GM23338 (cell line): ENCODE results near the gene MPP3. TPM values are rescaled to one million over a fixed set of nuclear protein-coding genes. Genes with fewer than 3 reads are reported as not detected.

Experiments used
- ATAC-seq: fragments of 200-7000 bp; cut with Tn5 transposase; 3 replicates; pipeline ENCODE4 v1.9.1; 2020
- DNase-seq: peaks from one replicate; pipeline ENCODE4 v3.0.0-alpha.2; 2015; ENCODE audit warnings: low spot score
- H2AFZ ChIP-seq: fragments of 200-600 bp; sonication (generic); 2 replicates; pipeline ENCODE4 v1.8.0; 2016; ENCODE audit warnings: antibody characterized with exemption, mild to moderate bottlenecking, moderate library complexity
- H3F3A ChIP-seq: fragments of 200-600 bp; sonication (generic); replicated peaks from 2 replicates; pipeline ENCODE4 v1.8.0; 2017; ENCODE audit warnings: antibody characterized with exemption, mixed run types, low read depth
- H3K27ac ChIP-seq: fragments of 200-600 bp; sonication (generic); 2 replicates; pipeline ENCODE4 v1.6.1; 2016; ENCODE audit warnings: low read depth
- H3K27me3 ChIP-seq: fragments of 200-600 bp; sonication (generic); 2 replicates; pipeline ENCODE4 v1.8.0; 2016; ENCODE audit warnings: mild to moderate bottlenecking, mixed run types, moderate library complexity; ENCODE audit not compliant: insufficient read depth
- H3K36me3 ChIP-seq: fragments of 200-600 bp; sonication (generic); 2 replicates; pipeline ENCODE4 v1.8.0; 2016; ENCODE audit warnings: mild to moderate bottlenecking; ENCODE audit not compliant: insufficient read depth
- H3K4me1 ChIP-seq: fragments of 200-600 bp; sonication (generic); 2 replicates; pipeline ENCODE4 v1.8.0; 2016; ENCODE audit warnings: mild to moderate bottlenecking, moderate library complexity; ENCODE audit not compliant: insufficient read depth
- H3K4me2 ChIP-seq: fragments of 200-600 bp; sonication (generic); 2 replicates; pipeline ENCODE4 v1.7.1; 2017; ENCODE audit warnings: mixed run types
- H3K4me3 ChIP-seq: fragments of 200-600 bp; sonication (generic); 2 replicates; pipeline ENCODE4 v1.6.1; 2016; ENCODE audit warnings: mixed run types
- H3K79me2 ChIP-seq: fragments of 200-600 bp; sonication (generic); replicated peaks from 2 replicates; pipeline ENCODE4 v1.8.0; 2017; ENCODE audit warnings: mild to moderate bottlenecking; ENCODE audit not compliant: insufficient read depth
- H3K9me2 ChIP-seq: fragments of 200-600 bp; sonication (generic); 2 replicates; pipeline ENCODE4 v1.8.0; 2017; ENCODE audit not compliant: insufficient read depth
- H4K20me1 ChIP-seq: fragments of 200-600 bp; sonication (generic); replicated peaks from 2 replicates; pipeline ENCODE4 v1.8.0; 2017; ENCODE audit warnings: mild to moderate bottlenecking; ENCODE audit not compliant: insufficient read depth
- H3K27ac Mint-ChIP-seq: 2 replicates; pipeline ENCODE4 v1.8.0; 2020; ENCODE audit warnings: inconsistent platforms, mild to moderate bottlenecking, moderate library complexity, mixed read lengths
- H3K27me3 Mint-ChIP-seq: 3 replicates; pipeline ENCODE4 v1.8.0; 2022; ENCODE audit warnings: low read depth, mild to moderate bottlenecking, moderate library complexity, mixed read lengths, inconsistent platforms; ENCODE audit not compliant: insufficient read depth, poor library complexity
- H3K36me3 Mint-ChIP-seq: 3 replicates; pipeline ENCODE4 v1.8.0; 2021; ENCODE audit warnings: low read depth, mild to moderate bottlenecking, inconsistent platforms, moderate library complexity, mixed read lengths
- H3K4me1 Mint-ChIP-seq: 3 replicates; pipeline ENCODE4 v1.8.0; 2020; ENCODE audit warnings: mild to moderate bottlenecking, inconsistent platforms, mixed read lengths
- H3K4me3 Mint-ChIP-seq: 3 replicates; pipeline ENCODE4 v1.8.0; 2021; ENCODE audit warnings: moderate library complexity, mild to moderate bottlenecking, inconsistent platforms, mixed read lengths
- H3K9me3 Mint-ChIP-seq: 3 replicates; pipeline ENCODE4 v1.8.0; 2020; ENCODE audit warnings: moderate library complexity, mild to moderate bottlenecking, inconsistent platforms, mixed read lengths
- CREB1 ChIP-seq: fragments of 250-450 bp; sonication (Bioruptor Pico); IDR thresholded peaks from 2 replicates; pipeline ENCODE4 v1.5.0; 2020; ENCODE audit warnings: low read depth, mild to moderate bottlenecking, moderate library complexity
- CTCF ChIP-seq, 2 experiments: fragments of 200-600 bp in 1 of 2; sonication (generic) in 1 of 2; conservative IDR thresholded peaks; 2 replicates each; pipeline versions ENCODE4 v1.5.1 to v1.6.1; 2016 to 2017; ENCODE audit warnings: antibody characterized with exemption in 2 of 2, low read depth in 2 of 2, mild to moderate bottlenecking in 2 of 2, moderate library complexity in 1 of 2
- ETS1 ChIP-seq: IDR thresholded peaks from 2 replicates; pipeline ENCODE4 v1.6.1; 2016; ENCODE audit warnings: antibody characterized with exemption
- EZH2 ChIP-seq: fragments of 200-600 bp; sonication (generic); IDR thresholded peaks from one replicate; pipeline ENCODE4 v1.8.0; 2017; ENCODE audit warnings: antibody characterized with exemption, mild to moderate bottlenecking, low read depth; ENCODE audit not compliant: unreplicated experiment
- EZH2phosphoT487 ChIP-seq: fragments of 200-600 bp; sonication (generic); IDR thresholded peaks from one replicate; pipeline ENCODE4 v1.8.1; 2018; ENCODE audit warnings: antibody characterized with exemption; ENCODE audit not compliant: unreplicated experiment
- JUNB ChIP-seq: IDR thresholded peaks from one replicate; pipeline ENCODE4 v1.6.1; 2016; ENCODE audit warnings: antibody characterized with exemption; ENCODE audit not compliant: unreplicated experiment
- NANOG ChIP-seq: IDR thresholded peaks from 2 replicates; pipeline ENCODE4 v1.6.1; 2016; ENCODE audit warnings: antibody characterized with exemption, borderline replicate concordance
- POLR2AphosphoS5 ChIP-seq: IDR thresholded peaks from 2 replicates; pipeline ENCODE4 v1.6.1; 2016; ENCODE audit warnings: antibody characterized with exemption, low read depth
- REST ChIP-seq: IDR thresholded peaks from one replicate; pipeline ENCODE4 v1.6.1; 2018; ENCODE audit warnings: antibody characterized with exemption; ENCODE audit not compliant: unreplicated experiment
- STAT1 ChIP-seq: IDR thresholded peaks from one replicate; pipeline ENCODE4 v1.6.1; 2016; ENCODE audit warnings: antibody characterized with exemption; ENCODE audit not compliant: unreplicated experiment
- ZNF114 ChIP-seq: fragments of 250-450 bp; sonication (Bioruptor Pico); IDR thresholded peaks from 2 replicates; pipeline ENCODE4 v1.5.0; 2020; ENCODE audit warnings: mild to moderate bottlenecking, moderate library complexity
- ZNF331 ChIP-seq: fragments of 250-450 bp; sonication (Bioruptor Pico); IDR thresholded peaks from 2 replicates; pipeline ENCODE4 v1.5.0; 2020; ENCODE audit warnings: low read depth, mild to moderate bottlenecking, moderate library complexity
- ZNF462 ChIP-seq: fragments of 250-450 bp; sonication (Bioruptor Pico); IDR thresholded peaks from 2 replicates; pipeline ENCODE4 v1.5.0; 2020; ENCODE audit warnings: mild to moderate bottlenecking, moderate library complexity
- polyA plus RNA-seq: library from polyadenylated mRNA; unstranded; fragments of >200 nt; fragmentation: Nextera tagmentation; extraction: Ambion mirVana; gene quantifications from 2 replicates; pipeline ENCODE4 v1.2.1, GENCODE V29; 2016
- total RNA-seq: library from RNA; depleted of rRNA; stranded (reverse); fragments of >200 nt; shearing (Covaris generic); gene quantifications from 2 replicates; pipeline ENCODE4 v1.2.3, GENCODE V29; 2014

MPP3 gene
- total and polyA plus RNA-seq, 2 experiments from 2014 or later, result 6.6 to 7.4 TPM

- H3K27ac Mint-ChIP-seq, result no peak overlapping the region
- Histone ChIP-seq H3K4me1 (no peaks in the 10 kb centered on the region), H3K27me3 (no peaks in the 10 kb centered on the region), H2AFZ (no peak overlapping the region), H3K4me3 (no peak overlapping the region), H3K9me2 (no peaks in the 10 kb centered on the region), H4K20me1 (no peaks in the 10 kb centered on the region), H3K79me2 (no peaks in the 10 kb centered on the region), H3K36me3 (no peaks in the 10 kb centered on the region), H3F3A (no peaks in the 10 kb centered on the region), H3K27ac (no peak overlapping the region), H3K4me2 (no peak overlapping the region)
- no peak overlapping the region for H3K4me3 Mint-ChIP-seq
- no peak for ATAC-seq
- peaks cover 13% of the 10 kb centered on the region for H3K4me1 Mint-ChIP-seq
- no peak for DNase-seq
- TF ChIP-seq ZNF462 (no peak), STAT1 (no peak), REST (no peak), CTCF (conservative IDR thresholded peaks at IDR 0.05; ENCODE audit: low read depth in 2 of 2) (no peak), ZNF114 (no peak), POLR2AphosphoS5 (no peak), CREB1 (no peak), EZH2phosphoT487 (no peak), ETS1 (no peak), JUNB (no peak), NANOG (no peak), EZH2 (no peak), ZNF331 (CRISPR knock-in tag) (no peak)
- H3K36me3 Mint-ChIP-seq, result no peaks in the 10 kb centered on the region
- peaks cover 6% of the 10 kb centered on the region for H3K27me3 Mint-ChIP-seq
- no peaks in the 10 kb centered on the region for H3K9me3 Mint-ChIP-seq
These were observed 8.3 kb upstream of the MPP3 start for GRCh38 chr17:43841282-43841681.
